HepG2 (cell line): ENCODE data around the gene STX4. TPM values are rescaled to one million over a fixed set of nuclear protein-coding genes. Genes with fewer than 3 reads are reported as not detected.

Source experiments
- CHD4 ChIP-seq: fragments of 200-600 bp; sonication (generic); IDR thresholded peaks from 2 replicates; pipeline ENCODE4 v1.7.0; 2017; ENCODE audit warnings: mild to moderate bottlenecking, low read length, borderline replicate concordance
- FOXK1 ChIP-seq: sonication (generic); formaldehyde crosslinking; IDR thresholded peaks from 2 replicates; pipeline ENCODE4 v1.4.0; 2020; ENCODE audit warnings: low read depth, missing genetic modification reagents, borderline replicate concordance
- HDAC1 ChIP-seq: sonication (generic); formaldehyde crosslinking; IDR thresholded peaks from 2 replicates; pipeline ENCODE4 v1.5.1; 2020; ENCODE audit warnings: mild to moderate bottlenecking, missing genetic modification reagents
- KDM2A ChIP-seq: sonication (generic); formaldehyde crosslinking; IDR thresholded peaks from 2 replicates; pipeline ENCODE4 v1.4.0; 2020; ENCODE audit warnings: low read depth, missing genetic modification reagents, borderline replicate concordance
- KDM5B ChIP-seq: sonication (generic); formaldehyde crosslinking; IDR thresholded peaks from 2 replicates; pipeline ENCODE4 v1.4.0; 2020; ENCODE audit warnings: missing genetic modification reagents, mild to moderate bottlenecking, borderline replicate concordance
- NFKB2 ChIP-seq: sonication (generic); formaldehyde crosslinking; IDR thresholded peaks from 2 replicates; pipeline ENCODE4 v1.4.0; 2020; ENCODE audit warnings: missing genetic modification reagents, borderline replicate concordance
- SNAPC4 ChIP-seq: sonication (generic); formaldehyde crosslinking; IDR thresholded peaks from 2 replicates; pipeline ENCODE4 v1.4.0; 2020; ENCODE audit warnings: mild to moderate bottlenecking, missing genetic modification reagents
- TBX3 ChIP-seq: fragments of 450-650 bp; IDR thresholded peaks from 2 replicates; pipeline ENCODE4 v1.6.1; 2017; ENCODE audit warnings: antibody characterized with exemption, mild to moderate bottlenecking, inconsistent platforms, borderline replicate concordance
- THAP9 ChIP-seq: sonication (generic); formaldehyde crosslinking; IDR thresholded peaks from 2 replicates; pipeline ENCODE4; 2020; ENCODE audit warnings: missing genetic modification reagents, mild to moderate bottlenecking, borderline replicate concordance
- YEATS4 ChIP-seq: sonication (generic); formaldehyde crosslinking; IDR thresholded peaks from 2 replicates; pipeline ENCODE4 v1.4.0; 2020; ENCODE audit warnings: missing genetic modification reagents, borderline replicate concordance
- ZBTB25 ChIP-seq: IDR thresholded peaks from 2 replicates; pipeline ENCODE4 v1.6.1; 2018; ENCODE audit warnings: missing genetic modification reagents
- ZNF136 ChIP-seq: sonication (generic); formaldehyde crosslinking; IDR thresholded peaks from 2 replicates; pipeline ENCODE4 v1.8.1; 2022; ENCODE audit warnings: low read depth, mild to moderate bottlenecking, moderate library complexity, missing genetic modification reagents
- ZNF205 ChIP-seq: IDR thresholded peaks from 2 replicates; pipeline ENCODE4 v1.6.1; 2018; ENCODE audit warnings: missing biosample characterization, missing genetic modification reagents
- ZNF501 ChIP-seq: sonication (generic); formaldehyde crosslinking; IDR thresholded peaks from 2 replicates; pipeline ENCODE4 v1.5.1; 2020; ENCODE audit warnings: mild to moderate bottlenecking, moderate library complexity, missing genetic modification reagents
- ZNF552 ChIP-seq: sonication (generic); formaldehyde crosslinking; IDR thresholded peaks from 2 replicates; pipeline ENCODE4 v1.9.0; 2022; ENCODE audit warnings: missing genetic modification reagents, mild to moderate bottlenecking, borderline replicate concordance
- ZNF598 ChIP-seq: sonication (generic); formaldehyde crosslinking; IDR thresholded peaks from 2 replicates; pipeline ENCODE4 v1.5.1; 2020; ENCODE audit warnings: mild to moderate bottlenecking, missing genetic modification reagents, borderline replicate concordance
- ZXDC ChIP-seq: sonication (generic); formaldehyde crosslinking; IDR thresholded peaks from 2 replicates; pipeline ENCODE4 v1.5.0; 2020; ENCODE audit warnings: mild to moderate bottlenecking, missing genetic modification reagents
- polyA plus RNA-seq, 8 experiments: library from polyadenylated mRNA; depleted of rRNA in 3 of 8; stranded (reverse) in 7 of 8; unstranded in 1 of 8; fragments of >200 nt; fragmentation: Illumina TruSeq in 4 of 8; extraction: Trizol in 4 of 8; gene quantifications; 2 replicates each; pipeline versions ENCODE4 v1.2.1 to v1.2.3, GENCODE V29; 2011 to 2016; ENCODE audit warnings: low read depth in 4 of 8, missing spikeins in 1 of 8, mixed read lengths in 1 of 8; ENCODE audit not compliant: insufficient read depth in 1 of 8
- total RNA-seq, 5 experiments: library from RNA; depleted of rRNA; stranded (reverse); fragments of >200 nt; fragmentation: Illumina TruSeq; extraction: Trizol; gene quantifications; 2 replicates each; pipeline ENCODE4 v1.2.3, GENCODE V29; 2016; ENCODE audit warnings: low read depth in 1 of 5

STX4 gene
- total and polyA plus RNA-seq, 2 of the 13 experiments (the other 11 are each of a cell fraction or from before 2014, with no cell fraction given): 29.2 to 34.6 TPM

GRCh38 chr16:31072540-31073141 lies 39.3 kb downstream of the STX4 start (continued):
- TF ChIP-seq ZNF552 (CRISPR knock-in tag): 0 out of 2 replicates have a peak, but pooled peaks have one; percentile 37
- TF ChIP-seq ZNF205 (CRISPR knock-in tag): peak; percentile 100
- peak; percentile 75; the same call in 1 of the 2 replicates for TF ChIP-seq ZXDC (CRISPR knock-in tag)
- TF ChIP-seq ZNF598: 0 out of 2 replicates have a peak, but pooled peaks have one; percentile 4
- TF ChIP-seq ZNF501 (CRISPR knock-in tag): peak; percentile 56
- no peak for TF ChIP-seq ZBTB25
- TF ChIP-seq HDAC1 (CRISPR knock-in tag): peak; percentile 50
- TF ChIP-seq SNAPC4 (CRISPR knock-in tag): 0 out of 2 replicates have a peak, but pooled peaks have one; percentile 13
- TF ChIP-seq FOXK1 (CRISPR knock-in tag): no peak
- TF ChIP-seq YEATS4 (CRISPR knock-in tag): no peak
- peak; percentile 82; the same call in 1 of the 2 replicates for TF ChIP-seq CHD4
- peak; percentile 19; the same call in 1 of the 2 replicates for TF ChIP-seq KDM2A (CRISPR knock-in tag)
- TF ChIP-seq KDM5B (CRISPR knock-in tag): peak; percentile 4; the same call in 1 of the 2 replicates
- TF ChIP-seq TBX3: no peak
- 0 out of 2 replicates have a peak, but pooled peaks have one; percentile 26 for TF ChIP-seq ZNF136 (CRISPR knock-in tag)
- peak; percentile 17 for TF ChIP-seq NFKB2 (CRISPR knock-in tag)
- TF ChIP-seq THAP9 (CRISPR knock-in tag): peak; percentile 52; the same call in 1 of the 2 replicates
